GM21360 (cell line): ENCODE measurements around the gene MS4A2.
"Not testable (repeated sequence)": the region's sequence is repeated elsewhere in the genome, so short reads cannot be mapped to it uniquely, and the experiment has no call there.

Experiments
- ATAC-seq: cut with Tn5 transposase; IDR thresholded peaks from one replicate; pipeline ENCODE4 v1.9.1; 2021; ENCODE audit warnings: mild to moderate bottlenecking, moderate library complexity; ENCODE audit not compliant: unreplicated experiment

Gene MS4A2

GRCh38 chr11:60100516-60100915 lies 12.1 kb downstream of the MS4A2 start:
- no peak for ATAC-seq

GRCh38 chr11:60101368-60101767 lies 12.9 kb downstream of the MS4A2 start:
- ATAC-seq: not testable (repeated sequence)

GRCh38 chr11:60104471-60105115 lies 16.1 kb downstream of the MS4A2 start:
- not testable (repeated sequence) for ATAC-seq

DNA sequence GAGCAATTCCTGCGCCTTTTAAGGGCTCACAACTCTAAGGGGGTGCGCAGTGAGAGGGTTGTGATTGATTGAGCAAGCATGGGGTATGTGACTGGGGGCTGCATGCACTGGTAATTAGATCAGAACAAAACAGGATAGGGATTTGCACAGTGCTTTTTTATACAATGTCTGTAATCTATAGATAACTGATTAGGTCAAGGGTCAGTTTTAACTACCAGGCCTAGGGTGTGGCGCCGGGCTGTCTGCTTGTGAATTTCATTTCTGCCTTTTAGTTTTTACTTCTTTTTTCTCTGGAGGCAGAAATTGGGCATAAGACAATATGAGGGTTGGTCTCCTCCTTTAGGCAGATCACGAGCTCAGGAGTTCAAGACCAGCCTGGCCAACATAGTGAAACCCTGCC lies 20.2 kb downstream of the MS4A2 start:
- not testable (repeated sequence) for ATAC-seq

- ATAC-seq: no peak
Observed at GRCh38 chr11:60111793-60112192, 23.3 kb downstream of the MS4A2 start.

DNA sequence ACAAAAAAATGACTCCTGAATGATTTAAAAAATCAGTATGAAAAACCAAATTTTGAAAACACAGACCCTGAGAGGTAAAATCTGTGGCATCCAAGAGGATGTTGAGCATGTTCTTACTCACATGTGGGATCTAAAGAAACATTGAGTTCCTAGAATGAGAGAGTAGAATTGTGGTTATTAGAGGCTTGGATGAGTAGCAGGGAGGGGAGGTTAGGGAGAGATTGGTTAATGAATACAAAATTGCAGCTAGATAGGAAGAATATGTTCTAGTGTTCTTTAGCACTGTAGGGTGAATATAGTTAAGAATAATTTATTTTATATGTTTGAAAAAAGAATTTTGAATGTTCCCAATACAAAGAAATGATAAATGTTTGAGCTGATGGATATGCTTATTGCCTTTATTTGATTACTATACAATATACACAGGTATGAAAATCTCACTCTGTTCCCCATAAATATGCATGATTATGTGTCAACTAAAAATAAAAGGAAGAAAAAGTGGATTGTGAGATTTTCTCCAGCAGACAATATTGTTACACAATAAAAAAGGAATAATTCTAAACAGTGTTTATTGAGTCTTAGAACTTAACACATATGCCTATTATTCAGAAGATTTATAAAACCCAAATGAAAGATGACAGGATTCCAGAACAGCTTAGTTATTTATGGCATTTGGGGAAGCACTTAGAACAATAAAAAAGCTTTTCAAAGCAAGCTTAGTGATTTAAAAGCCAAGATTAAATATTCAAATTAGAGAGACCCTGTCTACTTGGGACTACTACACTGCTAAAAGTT lies 28.7 kb downstream of the MS4A2 start:
- ATAC-seq: no peak

GRCh38 chr11:60118338-60118737 lies 29.9 kb downstream of the MS4A2 start:
- ATAC-seq: no peak

GRCh38 chr11:60119710-60120109 lies 31.2 kb downstream of the MS4A2 start:
- ATAC-seq: no peak

DNA sequence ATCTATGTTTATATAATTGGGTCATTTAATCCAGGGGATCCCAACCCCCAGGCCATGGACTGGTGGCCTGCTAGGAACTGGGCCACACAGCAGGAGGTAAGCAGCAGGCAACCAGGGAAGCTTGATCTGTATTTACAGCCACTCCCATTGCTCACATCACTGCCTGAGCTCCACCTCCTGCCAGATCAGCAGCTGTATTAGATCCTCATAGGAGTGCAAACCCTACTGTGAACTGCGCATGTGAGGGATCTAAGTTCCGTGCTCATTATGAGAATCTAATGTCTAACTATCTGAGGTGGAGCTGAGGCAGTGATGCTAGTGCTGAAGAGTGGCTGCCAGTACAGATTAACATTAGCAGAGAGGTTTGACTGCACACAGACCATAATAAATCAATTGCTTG lies 32.8 kb downstream of the MS4A2 start:
- ATAC-seq: no peak

- ATAC-seq: no peak
Observed at GRCh38 chr11:60122414-60123036, 34.1 kb downstream of the MS4A2 start.

GRCh38 chr11:60124802-60125432 lies 36.5 kb downstream of the MS4A2 start:
- ATAC-seq: no peak

GRCh38 chr11:60125956-60126585 lies 37.6 kb downstream of the MS4A2 start:
- no peak for ATAC-seq

GRCh38 chr11:60127311-60127811 lies 38.9 kb downstream of the MS4A2 start:
- no peak for ATAC-seq

DNA sequence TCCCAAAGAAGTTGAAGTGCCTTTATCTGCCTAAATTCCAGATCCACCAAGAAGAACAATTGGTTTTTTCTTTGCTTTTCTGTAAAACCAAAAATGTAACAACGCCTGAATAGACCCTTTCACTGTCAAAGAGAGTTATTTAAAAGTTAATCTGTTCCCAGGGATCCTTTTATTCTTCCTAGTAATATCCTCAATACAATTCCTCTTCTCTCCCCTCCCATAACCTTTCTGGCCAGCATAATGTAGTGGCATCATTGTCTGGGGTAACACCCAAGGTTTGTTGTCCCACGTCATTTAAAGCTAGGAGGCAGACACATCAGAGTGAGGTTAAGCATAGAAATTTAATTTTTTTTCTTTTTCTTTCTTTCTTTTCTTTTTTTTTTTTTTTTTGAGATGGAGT lies 39.9 kb downstream of the MS4A2 start:
- no peak for ATAC-seq

GRCh38 chr11:60128866-60129265 lies 40.4 kb downstream of the MS4A2 start:
- ATAC-seq: not testable (repeated sequence)

GRCh38 chr11:60129853-60130252 lies 41.4 kb downstream of the MS4A2 start:
- no peak for ATAC-seq

- ATAC-seq: no peak
Observed at GRCh38 chr11:60130496-60130895, 42.0 kb downstream of the MS4A2 start.

- ATAC-seq: no peak
Observed at GRCh38 chr11:60131912-60132311, 43.4 kb downstream of the MS4A2 start.

GRCh38 chr11:60133917-60134316 lies 45.5 kb downstream of the MS4A2 start:
- ATAC-seq: no peak

- no peak for ATAC-seq
Observed at GRCh38 chr11:60143768-60144167, 55.3 kb downstream of the MS4A2 start.

DNA sequence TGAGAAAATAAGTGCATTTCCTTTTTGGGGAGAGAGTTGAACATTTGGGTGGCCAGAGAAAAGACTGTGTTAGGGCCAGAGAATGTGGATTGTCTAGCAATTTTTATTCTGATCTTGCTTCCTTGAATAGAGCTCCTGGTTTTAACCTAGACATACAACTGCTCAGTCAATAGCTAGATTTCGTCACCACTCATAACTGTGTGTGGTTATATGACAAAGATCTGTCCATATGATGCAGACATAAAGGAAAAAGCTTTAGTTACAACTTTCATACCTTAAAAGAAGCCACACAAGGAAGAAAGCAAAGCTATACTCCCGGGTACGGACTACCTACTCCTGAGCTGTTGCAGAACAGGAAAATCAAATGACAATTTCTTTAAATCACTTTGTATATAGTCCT lies 57.2 kb downstream of the MS4A2 start:
- no peak for ATAC-seq
